Kidney (tissue), 14 donors: ENCODE results near the gene NCKAP5. TPM values are rescaled to one million over a fixed set of nuclear protein-coding genes. Genes with fewer than 3 reads are reported as not detected.

ENCODE experiments used
- DNase-seq, 5 donors: peaks; one replicate each; pipeline ENCODE4 v3.0.0-alpha.2; 2013 to 2020
- FAIRE-seq: peaks from 2 replicates; lab custom pipeline; 2012; peaks lifted over from hg19 to GRCh38; lab: Jason Lieb, UNC
- H3K27ac ChIP-seq, 2 donors: one replicate each; pipeline ENCODE4 v1.7.0; 2013; ENCODE audit warnings: low read depth in 2 of 2, low read length in 2 of 2, inconsistent platforms in 1 of 2
- H3K27me3 ChIP-seq: one replicate; pipeline ENCODE4 v1.7.1; 2013; ENCODE audit warnings: low read length, inconsistent platforms; ENCODE audit not compliant: control insufficient read depth, insufficient read depth
- H3K36me3 ChIP-seq, 3 donors: one replicate each; pipeline versions ENCODE4 v1.7.0 to v1.7.1; 2013; ENCODE audit warnings: low read length in 3 of 3, control low read depth in 1 of 3, inconsistent platforms in 1 of 3; ENCODE audit not compliant: insufficient read depth in 3 of 3, control insufficient read depth in 2 of 3
- H3K4me1 ChIP-seq, 3 donors: one replicate each; pipeline versions ENCODE4 v1.7.0 to v1.7.1; 2013; ENCODE audit warnings: low read length in 3 of 3, inconsistent platforms in 1 of 3, low read depth in 1 of 3; ENCODE audit not compliant: control insufficient read depth in 2 of 3, insufficient read depth in 2 of 3
- H3K4me3 ChIP-seq, 3 donors: one replicate each; pipeline versions ENCODE4 v1.7.0 to v1.8.1; 2013; ENCODE audit warnings: low read length in 3 of 3, control low read depth in 1 of 3, inconsistent platforms in 1 of 3
- H3K9ac ChIP-seq, 3 donors: one replicate each; pipeline versions ENCODE4 v1.7.0 to v1.7.1; 2013; ENCODE audit warnings: low read length in 3 of 3, control low read depth in 1 of 3, inconsistent platforms in 1 of 3
- H3K9me3 ChIP-seq, 3 donors: one replicate each; pipeline versions ENCODE4 v1.7.0 to v1.7.1; 2013; ENCODE audit warnings: low read length in 3 of 3, control low read depth in 1 of 3, inconsistent platforms in 1 of 3; ENCODE audit not compliant: control insufficient read depth in 2 of 3, insufficient read depth in 1 of 3
- intact Hi-C: fragments of 100-400 bp; cut with DNase I; formaldehyde crosslinking; loops from one replicate; pipeline ENCODE4 v1.11.1; 2022
- polyA plus RNA-seq: library from polyadenylated mRNA; stranded (reverse); fragments of 350-450 nt; fragmentation: Illumina TruSeq; extraction: RNeasy Lipid Tissue Mini Kit (QIAGEN cat#74804); gene quantifications from one replicate; pipeline ENCODE4 v1.2.3, GENCODE V29; 2014; ENCODE audit warnings: low read depth, low replicate concordance; ENCODE audit not compliant: insufficient read depth
- total RNA-seq: library from RNA; stranded (reverse); fragmentation: NEBNext Ultra II Directional; extraction: Animal tissue kit (Norgen Biotek cat#: 25700); gene quantifications from one replicate; pipeline ENCODE4 v1.2.1, GENCODE V29; 2021
- TF ChIP-seq, protein P1 (sequence below): IDR thresholded peaks from 3 replicates; pipeline ENCODE4 v1.5.1; 2012; ENCODE audit warnings: mild to moderate bottlenecking, moderate library complexity, borderline replicate concordance; ENCODE audit not compliant: insufficient read depth; ENCODE audit errors: extremely low read depth
- donor health status: control.
- donor health status: control.
- donor health status: control.
- donor health status: control.
- donor health status: control.
- donor health status: DM: yes; HTN: yes; CAD: no.
- donor health status: Normal renal cell carcinoma (clear cell type).

Gene NCKAP5
- total and polyA plus RNA-seq, 2 donors from 2014 or later, result 1.8 to 2.9 TPM

DNA sequence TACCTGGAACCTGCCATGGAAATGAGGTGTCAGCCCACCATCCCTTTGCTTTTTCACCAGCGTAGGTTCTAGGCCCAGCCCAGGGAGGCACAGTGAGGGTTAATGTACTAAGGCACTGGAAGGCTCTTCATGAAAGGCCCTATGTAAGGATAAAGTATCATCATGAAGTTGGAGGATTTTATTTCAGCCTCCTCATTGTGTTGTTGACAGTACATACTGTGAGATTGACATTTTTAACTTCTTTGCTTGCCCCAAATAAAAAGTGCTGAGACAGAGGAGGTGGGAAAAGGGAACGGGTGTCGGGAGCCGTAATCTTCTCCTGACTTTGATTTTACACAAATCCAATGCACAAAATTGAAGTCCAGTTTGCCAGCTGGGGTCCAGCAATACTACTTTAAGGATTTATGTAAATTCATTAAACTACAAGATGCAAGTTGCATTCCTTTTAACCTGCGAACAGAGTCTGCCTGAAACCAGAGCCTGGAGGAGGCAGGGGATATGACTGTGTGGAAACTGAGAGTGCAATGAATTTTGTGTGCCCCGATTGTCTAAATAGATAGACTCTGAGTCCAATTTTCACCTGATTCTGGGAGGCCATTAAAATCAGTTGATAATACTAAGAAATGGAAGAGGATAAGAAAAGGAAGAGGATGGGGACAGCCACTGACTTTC is 5.4 kb upstream of the NCKAP5 start:
- H3K9ac ChIP-seq, result no peak overlapping the region
- FAIRE-seq, result no peak

DNA sequence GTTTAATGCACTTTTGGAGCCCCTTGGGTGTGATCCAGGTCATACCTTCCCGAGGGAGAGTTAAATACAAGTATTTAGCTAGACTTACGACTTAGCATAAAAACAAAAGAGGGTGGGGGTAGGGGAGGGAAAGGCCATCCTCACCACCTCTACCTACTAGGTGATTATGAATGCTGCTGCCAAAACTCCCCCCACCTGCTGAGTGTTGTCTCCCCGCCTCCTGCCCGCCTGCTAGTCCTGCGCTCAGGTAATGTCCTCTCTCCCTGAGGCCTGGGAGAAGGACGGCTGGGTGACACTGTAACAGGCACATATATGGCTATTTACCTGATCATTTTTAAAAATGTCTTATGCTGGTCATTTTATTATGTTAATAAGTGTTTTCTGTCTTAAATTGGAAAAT is 3.0 kb upstream of the NCKAP5 start:
- peaks cover 6 to 8% (median 6%) of the 10 kb centered on the region in 3 donors for H3K4me1 ChIP-seq
- no peak overlapping the region for H3K27ac ChIP-seq
- no peaks in the 10 kb centered on the region for H3K27me3 ChIP-seq
- FAIRE-seq, result no peak
- no peaks in the 10 kb centered on the region for H3K9me3 ChIP-seq
- H3K36me3 ChIP-seq, result no peaks in the 10 kb centered on the region
- H3K9ac ChIP-seq, result no peak overlapping the region
- TF ChIP-seq, protein P1, sequence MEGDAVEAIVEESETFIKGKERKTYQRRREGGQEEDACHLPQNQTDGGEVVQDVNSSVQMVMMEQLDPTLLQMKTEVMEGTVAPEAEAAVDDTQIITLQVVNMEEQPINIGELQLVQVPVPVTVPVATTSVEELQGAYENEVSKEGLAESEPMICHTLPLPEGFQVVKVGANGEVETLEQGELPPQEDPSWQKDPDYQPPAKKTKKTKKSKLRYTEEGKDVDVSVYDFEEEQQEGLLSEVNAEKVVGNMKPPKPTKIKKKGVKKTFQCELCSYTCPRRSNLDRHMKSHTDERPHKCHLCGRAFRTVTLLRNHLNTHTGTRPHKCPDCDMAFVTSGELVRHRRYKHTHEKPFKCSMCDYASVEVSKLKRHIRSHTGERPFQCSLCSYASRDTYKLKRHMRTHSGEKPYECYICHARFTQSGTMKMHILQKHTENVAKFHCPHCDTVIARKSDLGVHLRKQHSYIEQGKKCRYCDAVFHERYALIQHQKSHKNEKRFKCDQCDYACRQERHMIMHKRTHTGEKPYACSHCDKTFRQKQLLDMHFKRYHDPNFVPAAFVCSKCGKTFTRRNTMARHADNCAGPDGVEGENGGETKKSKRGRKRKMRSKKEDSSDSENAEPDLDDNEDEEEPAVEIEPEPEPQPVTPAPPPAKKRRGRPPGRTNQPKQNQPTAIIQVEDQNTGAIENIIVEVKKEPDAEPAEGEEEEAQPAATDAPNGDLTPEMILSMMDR, result no peak
- peak in 1 of 5 donors; percentile 49 for DNase-seq
- intact Hi-C loops, result no loop called here
- H3K4me3 ChIP-seq, result no peak overlapping the region

More for the DNA sequence above, 5.4 kb upstream of the NCKAP5 start:
- Histone ChIP-seq H3K4me1 (peaks cover 3 to 8% (median 4%) of the 10 kb centered on the region in 3 donors), H3K4me3 (no peak overlapping the region), H3K27ac (no peak overlapping the region), H3K27me3 (no peaks in the 10 kb centered on the region), H3K9me3 (no peaks in the 10 kb centered on the region), H3K36me3 (no peaks in the 10 kb centered on the region)
- intact Hi-C loops, result no loop called here
- TF ChIP-seq, protein P1, result no peak
- peak in 4 of 5 donors; percentile 53 to 87 (median 81) for DNase-seq

DNA sequence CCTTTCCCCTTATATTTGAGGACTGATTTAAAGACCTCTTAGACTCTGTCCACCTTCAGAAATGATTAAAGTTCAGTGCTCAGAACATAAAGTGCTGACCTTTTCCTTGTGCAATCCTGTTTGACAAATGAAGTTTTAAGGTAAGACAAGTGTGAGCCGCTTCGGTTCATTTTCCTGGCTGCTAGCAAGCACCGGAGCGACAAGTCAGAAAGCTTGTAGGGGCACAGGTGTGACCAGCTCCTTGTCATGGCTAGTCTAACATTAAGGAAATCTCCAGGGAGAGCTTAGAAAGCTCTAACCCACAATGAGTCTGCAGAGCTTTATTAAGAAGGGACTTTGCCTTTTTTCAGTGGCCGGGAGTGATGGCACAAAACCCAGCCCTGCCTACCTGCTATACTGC is 2.3 kb upstream of the NCKAP5 start:
- intact Hi-C loops, result no loop called here
- peak in 3 of 5 donors; percentile 47 to 81 (median 81) for DNase-seq
- TF ChIP-seq, protein P1, result no peak
- Histone ChIP-seq H3K27me3 (no peaks in the 10 kb centered on the region), H3K27ac (peak overlapping the region in 1 of 2 donors; percentile 38), H3K4me3 (no peak overlapping the region), H3K9me3 (no peaks in the 10 kb centered on the region), H3K9ac (no peak overlapping the region), H3K4me1 (peaks cover 6 to 8% (median 6%) of the 10 kb centered on the region in 3 donors), H3K36me3 (no peaks in the 10 kb centered on the region)
- FAIRE-seq, result no peak
